K562 (cell line): Measurements from ENCODE around the gene PLEKHG5. TPM values are rescaled to one million over a fixed set of nuclear protein-coding genes. Genes with fewer than 3 reads are reported as not detected.
A peak's percentile ranks its signal among the peaks of the same experiment; 100 is the strongest.

Experiments
- ARID3B ChIP-seq: fragments of 250-450 bp; sonication (Bioruptor Pico); IDR thresholded peaks from 2 replicates; pipeline ENCODE4 v1.4.0; 2020; ENCODE audit warnings: borderline replicate concordance
- CHD1 ChIP-seq: fragments of 200-600 bp; sonication (generic); IDR thresholded peaks from one replicate; pipeline ENCODE4 v1.6.1; 2012; ENCODE audit warnings: mild to moderate bottlenecking, moderate library complexity, low read length, inconsistent platforms
- FOXK1 ChIP-seq: sonication (generic); formaldehyde crosslinking; IDR thresholded peaks from 2 replicates; pipeline ENCODE4 v1.8.0; 2022; ENCODE audit warnings: missing genetic modification reagents, mild to moderate bottlenecking, borderline replicate concordance
- IRF1 ChIP-seq: sonication (generic); formaldehyde crosslinking; IDR thresholded peaks from 2 replicates; pipeline ENCODE4 v1.8.0; 2022; ENCODE audit warnings: missing genetic modification reagents, mild to moderate bottlenecking, borderline replicate concordance
- KAT8 ChIP-seq: fragments of 450-650 bp; IDR thresholded peaks from 2 replicates; pipeline ENCODE4 v1.6.1; 2016; ENCODE audit warnings: low read depth, mild to moderate bottlenecking
- MTA2 ChIP-seq: fragments of 450-650 bp; IDR thresholded peaks from 2 replicates; pipeline ENCODE4 v1.6.1; 2016; ENCODE audit warnings: low read depth
- NFE2 ChIP-seq: IDR thresholded peaks from 2 replicates; pipeline ENCODE4 v1.6.1; 2014; ENCODE audit warnings: antibody characterized with exemption, low read depth
- NRF1 ChIP-seq, 2 experiments: fragments of 450-650 bp; IDR thresholded peaks in 1 of 2; conservative IDR thresholded peaks in 1 of 2; 2 replicates each; pipeline ENCODE4 v1.6.1; 2014; ENCODE audit warnings: mild to moderate bottlenecking in 2 of 2
- RAD51 ChIP-seq: fragments of 450-650 bp; IDR thresholded peaks from 2 replicates; pipeline ENCODE4 v1.7.1; 2016; ENCODE audit warnings: low read depth, mild to moderate bottlenecking, borderline replicate concordance
- RHOXF2B ChIP-seq: fragments of 250-450 bp; sonication (Bioruptor Pico); conservative IDR thresholded peaks from 2 replicates; pipeline ENCODE4 v1.5.1; 2021
- TAL1 ChIP-seq: fragments of 450-650 bp; IDR thresholded peaks from 2 replicates; pipeline ENCODE4 v1.6.1; 2016; ENCODE audit warnings: mild to moderate bottlenecking
- TCF7 ChIP-seq: sonication (generic); IDR thresholded peaks from 2 replicates; pipeline ENCODE4 v1.6.1; 2016; ENCODE audit warnings: antibody characterized with exemption, borderline replicate concordance
- XRCC3 ChIP-seq: fragments of 450-650 bp; IDR thresholded peaks from 2 replicates; pipeline ENCODE4 v1.6.1; 2017; ENCODE audit warnings: mild to moderate bottlenecking, moderate library complexity
- ZNF311 ChIP-seq: fragments of 250-450 bp; sonication (Bioruptor Pico); IDR thresholded peaks from 2 replicates; pipeline ENCODE4 v1.4.0; 2020; ENCODE audit warnings: mild to moderate bottlenecking, moderate library complexity
- ZNF589 ChIP-seq: fragments of 200-800 bp; sonication (Bioruptor generic); IDR thresholded peaks from 2 replicates; pipeline ENCODE4 v1.6.1; 2016; ENCODE audit warnings: low read depth, missing genetic modification characterization, missing compliant biosample characterization
- ZNF644 ChIP-seq: fragments of 200-800 bp; sonication (Bioruptor generic); IDR thresholded peaks from 2 replicates; pipeline ENCODE4 v1.6.1; 2016; ENCODE audit warnings: low read depth, missing genetic modification characterization, missing compliant biosample characterization
- polyA plus RNA-seq, 8 experiments: library from polyadenylated mRNA; depleted of rRNA in 4 of 8; stranded (reverse) in 5 of 8; unstranded in 3 of 8; fragments of >200 nt; fragmentation: Nextera tagmentation in 2 of 8; fragmentation: Illumina TruSeq in 1 of 8; extraction: Ambion mirVana in 2 of 8; extraction: Trizol in 1 of 8; gene quantifications; 2 replicates each; pipeline versions ENCODE4 v1.2.1 to v1.2.3, GENCODE V29; 2011 to 2014; ENCODE audit warnings: inconsistent platforms in 1 of 8, missing spikeins in 1 of 8
- total RNA-seq, 7 experiments: library from RNA; depleted of rRNA in 6 of 7; stranded (reverse); fragments of >200 nt in 6 of 7; fragmentation: Illumina TruSeq in 2 of 7; extraction: Trizol in 2 of 7; gene quantifications; 2 replicates each; pipeline versions ENCODE4 v1.2.1 to v1.2.3, GENCODE V29; 2011 to 2021; ENCODE audit warnings: low replicate concordance in 1 of 7
- TF ChIP-seq, protein P1 (sequence below): fragments of 450-650 bp; IDR thresholded peaks from 2 replicates; pipeline ENCODE4 v1.6.1; 2016; ENCODE audit warnings: low read depth

PLEKHG5 gene
- total and polyA plus RNA-seq, 9 of the 15 experiments (the other 6 are each of a cell fraction or from before 2014, with no cell fraction given) = 0.04 to 0.29 (median 0.09) TPM; not detected in 3

- TF ChIP-seq, protein P1, sequence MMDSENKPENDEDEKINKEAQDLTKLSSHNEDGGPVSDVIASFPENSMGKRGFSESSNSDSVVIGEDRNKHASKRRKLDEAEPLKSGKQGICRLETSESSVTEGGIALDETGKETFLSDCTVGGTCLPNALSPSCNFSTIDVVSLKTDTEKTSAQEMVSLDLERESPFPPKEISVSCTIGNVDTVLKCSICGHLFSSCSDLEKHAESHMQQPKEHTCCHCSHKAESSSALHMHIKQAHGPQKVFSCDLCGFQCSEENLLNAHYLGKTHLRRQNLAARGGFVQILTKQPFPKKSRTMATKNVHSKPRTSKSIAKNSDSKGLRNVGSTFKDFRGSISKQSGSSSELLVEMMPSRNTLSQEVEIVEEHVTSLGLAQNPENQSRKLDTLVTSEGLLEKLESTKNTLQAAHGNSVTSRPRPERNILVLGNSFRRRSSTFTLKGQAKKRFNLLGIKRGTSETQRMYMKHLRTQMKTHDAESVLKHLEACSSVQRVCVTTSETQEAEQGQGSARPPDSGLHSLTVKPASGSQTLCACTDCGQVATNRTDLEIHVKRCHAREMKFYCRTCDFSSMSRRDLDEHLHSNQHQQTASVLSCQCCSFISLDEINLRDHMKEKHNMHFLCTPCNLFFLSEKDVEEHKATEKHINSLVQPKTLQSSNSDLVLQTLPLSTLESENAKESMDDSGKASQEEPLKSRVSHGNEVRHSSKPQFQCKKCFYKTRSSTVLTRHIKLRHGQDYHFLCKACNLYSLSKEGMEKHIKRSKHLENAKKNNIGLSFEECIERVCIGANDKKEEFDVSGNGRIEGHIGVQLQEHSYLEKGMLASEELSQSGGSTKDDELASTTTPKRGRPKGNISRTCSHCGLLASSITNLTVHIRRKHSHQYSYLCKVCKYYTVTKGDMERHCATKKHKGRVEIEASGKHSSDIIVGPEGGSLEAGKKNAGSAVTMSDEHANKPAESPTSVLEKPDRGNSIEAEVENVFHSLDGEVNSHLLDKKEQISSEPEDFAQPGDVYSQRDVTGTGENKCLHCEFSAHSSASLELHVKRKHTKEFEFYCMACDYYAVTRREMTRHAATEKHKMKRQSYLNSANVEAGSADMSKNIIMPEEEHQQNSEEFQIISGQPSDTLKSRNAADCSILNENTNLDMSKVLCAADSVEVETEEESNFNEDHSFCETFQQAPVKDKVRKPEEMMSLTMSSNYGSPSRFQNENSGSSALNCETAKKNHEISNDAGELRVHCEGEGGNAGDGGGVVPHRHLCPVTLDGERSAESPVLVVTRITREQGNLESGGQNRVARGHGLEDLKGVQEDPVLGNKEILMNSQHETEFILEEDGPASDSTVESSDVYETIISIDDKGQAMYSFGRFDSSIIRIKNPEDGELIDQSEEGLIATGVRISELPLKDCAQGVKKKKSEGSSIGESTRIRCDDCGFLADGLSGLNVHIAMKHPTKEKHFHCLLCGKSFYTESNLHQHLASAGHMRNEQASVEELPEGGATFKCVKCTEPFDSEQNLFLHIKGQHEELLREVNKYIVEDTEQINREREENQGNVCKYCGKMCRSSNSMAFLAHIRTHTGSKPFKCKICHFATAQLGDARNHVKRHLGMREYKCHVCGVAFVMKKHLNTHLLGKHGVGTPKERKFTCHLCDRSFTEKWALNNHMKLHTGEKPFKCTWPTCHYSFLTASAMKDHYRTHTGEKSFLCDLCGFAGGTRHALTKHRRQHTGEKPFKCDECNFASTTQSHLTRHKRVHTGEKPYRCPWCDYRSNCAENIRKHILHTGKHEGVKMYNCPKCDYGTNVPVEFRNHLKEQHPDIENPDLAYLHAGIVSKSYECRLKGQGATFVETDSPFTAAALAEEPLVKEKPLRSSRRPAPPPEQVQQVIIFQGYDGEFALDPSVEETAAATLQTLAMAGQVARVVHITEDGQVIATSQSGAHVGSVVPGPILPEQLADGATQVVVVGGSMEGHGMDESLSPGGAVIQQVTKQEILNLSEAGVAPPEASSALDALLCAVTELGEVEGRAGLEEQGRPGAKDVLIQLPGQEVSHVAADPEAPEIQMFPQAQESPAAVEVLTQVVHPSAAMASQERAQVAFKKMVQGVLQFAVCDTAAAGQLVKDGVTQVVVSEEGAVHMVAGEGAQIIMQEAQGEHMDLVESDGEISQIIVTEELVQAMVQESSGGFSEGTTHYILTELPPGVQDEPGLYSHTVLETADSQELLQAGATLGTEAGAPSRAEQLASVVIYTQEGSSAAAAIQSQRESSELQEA = no peak
- TF ChIP-seq IRF1 (CRISPR knock-in tag) (no peak), KAT8 (no peak), ZNF644 (tag) (0 out of 2 replicates have a peak, but pooled peaks have one; percentile 24), TCF7 (no peak), RAD51 (no peak), RHOXF2B (CRISPR knock-in tag) (no peak), CHD1 (no peak), XRCC3 (no peak), MTA2 (peak; percentile 81), ZNF311 (CRISPR knock-in tag) (no peak), ARID3B (CRISPR knock-in tag) (no peak), NFE2 (no peak), NRF1 (conservative IDR thresholded peaks at IDR 0.05 in 1 of 2, IDR thresholded peaks at IDR 0.05 in 1 of 2) (no peak), ZNF589 (no peak), FOXK1 (CRISPR knock-in tag) (no peak), TAL1 (peak; percentile 87)
These were observed 26.0 kb upstream of the PLEKHG5 start (continued) for GRCh38 chr1:6517435-6517851.
